ENCODE data around the gene SCAF4. TPM values are rescaled to one million over a fixed set of nuclear protein-coding genes. Genes with fewer than 3 reads are reported as not detected.

Gene SCAF4
- polyA plus RNA-seq, 1 of the 3 experiments (the other 2 are of a cell fraction): 8.5 TPM

DNA sequence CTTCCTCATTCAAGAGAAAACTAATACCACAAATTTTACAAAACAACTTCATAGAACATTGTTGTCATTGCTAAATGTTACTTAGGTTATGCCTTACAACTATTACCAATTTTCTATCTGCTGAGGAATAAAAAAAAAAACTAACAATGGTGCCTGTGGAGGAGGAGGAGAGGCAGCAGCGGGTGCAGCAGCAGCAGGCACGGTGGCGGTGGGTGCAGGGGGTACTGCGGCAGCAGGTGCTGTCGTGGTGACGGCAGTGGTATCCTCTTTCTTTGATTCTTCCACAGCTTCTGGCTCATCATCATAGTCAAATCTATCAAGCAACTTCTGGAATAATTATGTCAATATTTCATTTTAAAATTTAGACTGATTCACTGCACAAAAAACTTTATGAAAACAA, 35.5 kb downstream of the SCAF4 start:
- Histone ChIP-seq H3K27me3 (ENCODE audit: insufficient read depth) (no peaks in the 10 kb centered on the region), H3K9me3 (no peaks in the 10 kb centered on the region), H3F3A (replicated peaks; ENCODE audit: insufficient read depth) (peaks cover 17% of the 10 kb centered on the region), H3K4me1 (ENCODE audit: control insufficient read depth in 1 of 2, insufficient read depth in 2 of 2, low read depth in 1 of 2, low read length in 1 of 2) (no peaks in the 10 kb centered on the region; a peak in 1 of 4 replicates), H2AFZ (ENCODE audit: low read depth) (no peak overlapping the region), H3K9me2 (no peaks in the 10 kb centered on the region), H4K20me1 (ENCODE audit: insufficient read depth) (no peaks in the 10 kb centered on the region), H3K27ac (ENCODE audit: low read depth in 2 of 2, low read length in 1 of 2) (no peak overlapping the region), H3K4me2 (no peak overlapping the region), H3K4me3 (ENCODE audit: low read depth in 2 of 2, low read length in 1 of 2) (no peak overlapping the region), H3K9ac (no peak overlapping the region), H3K36me3 (replicated peaks in 1 of 2; ENCODE audit: control insufficient read depth in 1 of 2, insufficient read depth in 2 of 2, low read length in 1 of 2) (peaks cover 86 to 96% of the 10 kb centered on the region in 2 experiments), H3K79me2 (ENCODE audit: insufficient read depth) (peaks cover 23% of the 10 kb centered on the region; the same call in 1 of the 2 replicates)
- DNase-seq: no peak
- ChIA-PET POLR2A (no interaction called here), CTCF (no interaction called here)
- WGBS (ENCODE audit: low lambda C conversion rate): 98% methylated on average over 6 of the region's 6 CpGs
- no peak for TF ChIP-seq FOXM1 (IDR thresholded peaks at IDR 0.05; ENCODE audit: low read depth)
- TF ChIP-seq EZH2phosphoT487 (IDR thresholded peaks at IDR 0.05; ENCODE audit: borderline replicate concordance, low read depth): no peak
- TF ChIP-seq FOXJ3 (CRISPR knock-in tag; IDR thresholded peaks at IDR 0.05): no peak
- no peak for TF ChIP-seq TCF12 (IDR thresholded peaks at IDR 0.05)
- TF ChIP-seq POLR2AphosphoS5 (IDR thresholded peaks at IDR 0.05; ENCODE audit: low read depth, low read length): no peak

DNA sequence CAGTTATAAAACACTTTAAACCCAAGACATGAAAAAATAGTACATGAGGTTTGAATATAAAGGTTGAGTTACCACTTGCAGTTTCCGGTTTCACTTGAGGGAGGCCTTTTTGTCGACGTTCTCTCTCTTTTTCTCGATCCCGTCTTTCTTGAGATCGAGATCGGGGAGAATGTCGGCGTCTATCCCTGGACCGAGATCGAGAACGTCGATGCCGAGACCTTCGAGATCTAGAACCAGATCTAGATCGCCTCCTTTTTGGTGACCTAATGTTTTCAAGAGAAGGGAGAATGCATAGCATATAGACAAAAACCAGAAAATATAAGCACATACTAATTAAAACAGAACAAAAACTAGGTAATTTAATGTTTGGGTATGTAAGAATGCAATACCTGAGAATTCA, 38.7 kb downstream of the SCAF4 start:
- Histone ChIP-seq H3K4me1 (ENCODE audit: control insufficient read depth in 1 of 2, insufficient read depth in 2 of 2, low read depth in 1 of 2, low read length in 1 of 2) (no peaks in the 10 kb centered on the region; a peak in 1 of 4 replicates), H3K27me3 (ENCODE audit: insufficient read depth) (no peaks in the 10 kb centered on the region), H3K4me3 (ENCODE audit: low read depth in 2 of 2, low read length in 1 of 2) (no peak overlapping the region), H3K27ac (ENCODE audit: low read depth in 2 of 2, low read length in 1 of 2) (no peak overlapping the region), H3K9ac (no peak overlapping the region), H4K20me1 (ENCODE audit: insufficient read depth) (no peaks in the 10 kb centered on the region), H3K4me2 (no peak overlapping the region), H3K9me2 (no peaks in the 10 kb centered on the region), H3K79me2 (ENCODE audit: insufficient read depth) (peaks cover 22% of the 10 kb centered on the region; the same call in 1 of the 2 replicates), H3K9me3 (no peaks in the 10 kb centered on the region), H3F3A (replicated peaks; ENCODE audit: insufficient read depth) (peaks cover 17% of the 10 kb centered on the region), H3K36me3 (replicated peaks in 1 of 2; ENCODE audit: control insufficient read depth in 1 of 2, insufficient read depth in 2 of 2, low read length in 1 of 2) (peaks cover 85 to 88% of the 10 kb centered on the region in 2 experiments), H2AFZ (ENCODE audit: low read depth) (no peak overlapping the region)
- TF ChIP-seq ZBTB33 (IDR thresholded peaks at IDR 0.05; ENCODE audit: borderline replicate concordance, low read depth) (no peak), JUND (IDR thresholded peaks at IDR 0.05) (no peak), TCF12 (IDR thresholded peaks at IDR 0.05) (no peak), MXI1 (IDR thresholded peaks at IDR 0.05; ENCODE audit: low read depth, low read length) (no peak)
- no peak for DNase-seq
- ChIA-PET POLR2A (interaction anchor here (0.6 kb wide), 1 partner anchor 50 kb away, joined by 4 read pairs; no protein-coding TSS in a partner anchor), CTCF (no interaction called here)
- WGBS (ENCODE audit: low lambda C conversion rate): 96% methylated on average over 16 of the region's 16 CpGs

DNA sequence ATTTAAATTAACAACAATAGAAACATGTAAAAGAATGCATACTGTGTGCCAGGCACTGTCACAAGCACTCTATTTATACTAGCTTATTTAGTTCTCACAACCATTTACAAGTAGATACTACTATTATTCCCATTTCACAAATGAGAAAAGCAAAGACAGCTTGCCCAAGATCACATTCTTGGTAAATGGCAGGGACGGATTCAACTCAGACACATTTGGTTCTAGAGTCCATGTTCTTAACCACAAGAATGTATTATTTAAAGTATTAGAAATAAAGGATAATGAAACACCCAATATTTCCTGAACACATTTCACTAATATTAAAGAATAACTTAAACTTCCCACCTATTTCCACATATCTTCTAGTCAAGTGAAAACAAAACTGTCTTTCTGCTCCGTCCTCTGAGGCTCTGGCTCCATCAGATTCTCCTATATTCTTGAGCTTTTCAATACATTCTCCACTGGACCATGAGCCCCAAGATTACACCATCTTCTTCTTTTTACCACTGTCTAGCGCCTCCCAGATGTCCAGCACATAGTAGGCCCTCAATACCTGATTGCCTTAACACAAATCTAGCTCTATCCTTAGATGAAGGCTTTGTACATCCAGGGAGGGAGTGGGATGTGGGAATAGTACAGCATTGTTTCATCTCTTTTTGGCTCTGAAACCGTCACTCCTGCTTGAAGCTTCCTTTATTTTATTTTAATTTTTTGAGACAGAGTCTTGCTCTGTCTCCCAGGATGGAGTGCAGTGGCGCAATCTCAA, 43.1 kb downstream of the SCAF4 start:
- Histone ChIP-seq H4K20me1 (ENCODE audit: insufficient read depth) (no peaks in the 10 kb centered on the region), H3F3A (replicated peaks; ENCODE audit: insufficient read depth) (peaks cover 4% of the 10 kb centered on the region), H3K27ac (ENCODE audit: low read depth in 2 of 2, low read length in 1 of 2) (no peak overlapping the region; a peak in 1 of 4 replicates), H3K9me3 (no peaks in the 10 kb centered on the region), H3K36me3 (replicated peaks in 1 of 2; ENCODE audit: control insufficient read depth in 1 of 2, insufficient read depth in 2 of 2, low read length in 1 of 2) (peaks cover 84 to 91% of the 10 kb centered on the region in 2 experiments), H3K4me3 (ENCODE audit: low read depth in 2 of 2, low read length in 1 of 2) (no peak overlapping the region), H3K79me2 (ENCODE audit: insufficient read depth) (peaks cover 34% of the 10 kb centered on the region; the same call in 1 of the 2 replicates), H2AFZ (ENCODE audit: low read depth) (no peak overlapping the region), H3K27me3 (ENCODE audit: insufficient read depth) (no peaks in the 10 kb centered on the region), H3K9me2 (no peaks in the 10 kb centered on the region), H3K4me1 (ENCODE audit: control insufficient read depth in 1 of 2, insufficient read depth in 2 of 2, low read depth in 1 of 2, low read length in 1 of 2) (no peaks in the 10 kb centered on the region; a peak in 1 of 4 replicates), H3K4me2 (no peak overlapping the region), H3K9ac (no peak overlapping the region)
- CTCF ChIA-PET: interaction anchor here (1.4 kb wide), 1 partner anchor 41 kb away, joined by 3 read pairs; no protein-coding TSS in a partner anchor
- POLR2A ChIA-PET: interaction anchor here (0.6 kb wide), 1 partner anchor 42 kb away, joined by 3 read pairs; no protein-coding TSS in a partner anchor
- no peak for DNase-seq
- 98% methylated on average over 5 of the region's 5 CpGs for WGBS (ENCODE audit: low lambda C conversion rate)
- TF ChIP-seq, protein P1, sequence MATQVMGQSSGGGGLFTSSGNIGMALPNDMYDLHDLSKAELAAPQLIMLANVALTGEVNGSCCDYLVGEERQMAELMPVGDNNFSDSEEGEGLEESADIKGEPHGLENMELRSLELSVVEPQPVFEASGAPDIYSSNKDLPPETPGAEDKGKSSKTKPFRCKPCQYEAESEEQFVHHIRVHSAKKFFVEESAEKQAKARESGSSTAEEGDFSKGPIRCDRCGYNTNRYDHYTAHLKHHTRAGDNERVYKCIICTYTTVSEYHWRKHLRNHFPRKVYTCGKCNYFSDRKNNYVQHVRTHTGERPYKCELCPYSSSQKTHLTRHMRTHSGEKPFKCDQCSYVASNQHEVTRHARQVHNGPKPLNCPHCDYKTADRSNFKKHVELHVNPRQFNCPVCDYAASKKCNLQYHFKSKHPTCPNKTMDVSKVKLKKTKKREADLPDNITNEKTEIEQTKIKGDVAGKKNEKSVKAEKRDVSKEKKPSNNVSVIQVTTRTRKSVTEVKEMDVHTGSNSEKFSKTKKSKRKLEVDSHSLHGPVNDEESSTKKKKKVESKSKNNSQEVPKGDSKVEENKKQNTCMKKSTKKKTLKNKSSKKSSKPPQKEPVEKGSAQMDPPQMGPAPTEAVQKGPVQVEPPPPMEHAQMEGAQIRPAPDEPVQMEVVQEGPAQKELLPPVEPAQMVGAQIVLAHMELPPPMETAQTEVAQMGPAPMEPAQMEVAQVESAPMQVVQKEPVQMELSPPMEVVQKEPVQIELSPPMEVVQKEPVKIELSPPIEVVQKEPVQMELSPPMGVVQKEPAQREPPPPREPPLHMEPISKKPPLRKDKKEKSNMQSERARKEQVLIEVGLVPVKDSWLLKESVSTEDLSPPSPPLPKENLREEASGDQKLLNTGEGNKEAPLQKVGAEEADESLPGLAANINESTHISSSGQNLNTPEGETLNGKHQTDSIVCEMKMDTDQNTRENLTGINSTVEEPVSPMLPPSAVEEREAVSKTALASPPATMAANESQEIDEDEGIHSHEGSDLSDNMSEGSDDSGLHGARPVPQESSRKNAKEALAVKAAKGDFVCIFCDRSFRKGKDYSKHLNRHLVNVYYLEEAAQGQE (IDR thresholded peaks at IDR 0.05; ENCODE audit: low read depth, low read length): no peak
- TF ChIP-seq, protein P2, sequence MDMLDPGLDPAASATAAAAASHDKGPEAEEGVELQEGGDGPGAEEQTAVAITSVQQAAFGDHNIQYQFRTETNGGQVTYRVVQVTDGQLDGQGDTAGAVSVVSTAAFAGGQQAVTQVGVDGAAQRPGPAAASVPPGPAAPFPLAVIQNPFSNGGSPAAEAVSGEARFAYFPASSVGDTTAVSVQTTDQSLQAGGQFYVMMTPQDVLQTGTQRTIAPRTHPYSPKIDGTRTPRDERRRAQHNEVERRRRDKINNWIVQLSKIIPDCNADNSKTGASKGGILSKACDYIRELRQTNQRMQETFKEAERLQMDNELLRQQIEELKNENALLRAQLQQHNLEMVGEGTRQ (IDR thresholded peaks at IDR 0.05; ENCODE audit: borderline replicate concordance, low read depth, low read length): no peak
- no peak for TF ChIP-seq SIN3A (IDR thresholded peaks at IDR 0.05; ENCODE audit: borderline replicate concordance, low read depth, low read length)

All from SK-N-SH (cell line).